Measurements from ENCODE around the gene GGT6.

The GGT6 gene

GRCh38 chr17:4509401-4509800 is 51.0 kb downstream of the GGT6 start:
- Mint-ChIP-seq H3K36me3 (ENCODE audit: low read depth) (no peaks in the 10 kb centered on the region), H3K4me1 (peaks cover 7% of the 10 kb centered on the region), H3K27me3 (ENCODE audit: low read depth) (peaks cover 12% of the 10 kb centered on the region), H3K9me3 (no peaks in the 10 kb centered on the region), H3K4me3 (no peak overlapping the region), H3K27ac (peak overlapping the region in 1 of 3 experiments; percentile 77)
- TF ChIP-seq, protein P1, sequence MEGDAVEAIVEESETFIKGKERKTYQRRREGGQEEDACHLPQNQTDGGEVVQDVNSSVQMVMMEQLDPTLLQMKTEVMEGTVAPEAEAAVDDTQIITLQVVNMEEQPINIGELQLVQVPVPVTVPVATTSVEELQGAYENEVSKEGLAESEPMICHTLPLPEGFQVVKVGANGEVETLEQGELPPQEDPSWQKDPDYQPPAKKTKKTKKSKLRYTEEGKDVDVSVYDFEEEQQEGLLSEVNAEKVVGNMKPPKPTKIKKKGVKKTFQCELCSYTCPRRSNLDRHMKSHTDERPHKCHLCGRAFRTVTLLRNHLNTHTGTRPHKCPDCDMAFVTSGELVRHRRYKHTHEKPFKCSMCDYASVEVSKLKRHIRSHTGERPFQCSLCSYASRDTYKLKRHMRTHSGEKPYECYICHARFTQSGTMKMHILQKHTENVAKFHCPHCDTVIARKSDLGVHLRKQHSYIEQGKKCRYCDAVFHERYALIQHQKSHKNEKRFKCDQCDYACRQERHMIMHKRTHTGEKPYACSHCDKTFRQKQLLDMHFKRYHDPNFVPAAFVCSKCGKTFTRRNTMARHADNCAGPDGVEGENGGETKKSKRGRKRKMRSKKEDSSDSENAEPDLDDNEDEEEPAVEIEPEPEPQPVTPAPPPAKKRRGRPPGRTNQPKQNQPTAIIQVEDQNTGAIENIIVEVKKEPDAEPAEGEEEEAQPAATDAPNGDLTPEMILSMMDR (IDR thresholded peaks at IDR 0.05; ENCODE audit: unreplicated experiment in 3 of 3), result no peak

- TF ChIP-seq, protein P1 (IDR thresholded peaks at IDR 0.05; ENCODE audit: unreplicated experiment in 3 of 3), result no peak
- H3K36me3 Mint-ChIP-seq (ENCODE audit: low read depth), result no peaks in the 10 kb centered on the region
- no peak overlapping the region for H3K27ac Mint-ChIP-seq
- H3K4me3 Mint-ChIP-seq, result no peak overlapping the region
- H3K4me1 Mint-ChIP-seq, result peaks cover 7% of the 10 kb centered on the region
- peaks cover 23% of the 10 kb centered on the region for H3K27me3 Mint-ChIP-seq (ENCODE audit: low read depth)
- H3K9me3 Mint-ChIP-seq, result no peaks in the 10 kb centered on the region
Measured at GRCh38 chr17:4508207-4508606, 52.2 kb downstream of the GGT6 start.

- Mint-ChIP-seq H3K27ac (peak overlapping the region in 1 of 3 experiments; percentile 22), H3K36me3 (ENCODE audit: low read depth) (no peaks in the 10 kb centered on the region), H3K4me3 (no peak overlapping the region), H3K4me1 (peaks cover 11% of the 10 kb centered on the region), H3K9me3 (no peaks in the 10 kb centered on the region), H3K27me3 (ENCODE audit: low read depth) (peaks cover 30% of the 10 kb centered on the region)
- TF ChIP-seq, protein P1 (IDR thresholded peaks at IDR 0.05; ENCODE audit: unreplicated experiment in 3 of 3), result no peak
Measured at GRCh38 chr17:4507361-4508111, 52.8 kb downstream of the GGT6 start.
